ENCODE data around the gene NSD2. TPM values are rescaled to one million over a fixed set of nuclear protein-coding genes. Genes with fewer than 3 reads are reported as not detected.
A peak's percentile ranks its signal among the peaks of the same experiment; 100 is the strongest.
"Not testable (repeated sequence)": the region's sequence is repeated elsewhere in the genome, so short reads cannot be mapped to it uniquely, and the experiment has no call there.

The NSD2 gene
- total RNA-seq, 1 donor, result 67.8 TPM

GRCh38 chr4:1842339-1842895 lies 28.8 kb upstream of the NSD2 start:
- TF ChIP-seq CTCF (IDR thresholded peaks at IDR 0.05; ENCODE audit: insufficient read depth, low read depth, low read length), result no peak
- no peak for DNase-seq (ENCODE audit: low read depth)

GRCh38 chr4:1842993-1843448 lies 28.2 kb upstream of the NSD2 start:
- peak; percentile 85 for DNase-seq (ENCODE audit: low read depth)
- H3K4me3 ChIP-seq (ENCODE audit: low read depth, low read length), result no peak overlapping the region
- no peak for TF ChIP-seq CTCF (IDR thresholded peaks at IDR 0.05; ENCODE audit: insufficient read depth, low read depth, low read length)

More at GRCh38 chr4:1842339-1842895, 28.8 kb upstream of the NSD2 start:
- H3K4me3 ChIP-seq (ENCODE audit: low read depth, low read length), result no peak overlapping the region

GRCh38 chr4:1843852-1844251 lies 27.3 kb upstream of the NSD2 start:
- DNase-seq (ENCODE audit: low read depth), result peak; percentile 42
- no peak for TF ChIP-seq CTCF (IDR thresholded peaks at IDR 0.05; ENCODE audit: insufficient read depth, low read depth, low read length)
- no peak overlapping the region for H3K4me3 ChIP-seq (ENCODE audit: low read depth, low read length)

GRCh38 chr4:1844618-1845017 lies 26.6 kb upstream of the NSD2 start:
- not testable (repeated sequence) for H3K4me3 ChIP-seq (ENCODE audit: low read depth, low read length); DNase-seq (ENCODE audit: low read depth)

- no peak overlapping the region for H3K4me3 ChIP-seq (ENCODE audit: low read depth, low read length)
- no peak for DNase-seq (ENCODE audit: low read depth)
- TF ChIP-seq CTCF (IDR thresholded peaks at IDR 0.05; ENCODE audit: insufficient read depth, low read depth, low read length), result no peak
Observed at GRCh38 chr4:1846580-1846979, 24.6 kb upstream of the NSD2 start.

- TF ChIP-seq CTCF (IDR thresholded peaks at IDR 0.05; ENCODE audit: insufficient read depth, low read depth, low read length), result no peak
- H3K4me3 ChIP-seq (ENCODE audit: low read depth, low read length), result no peak overlapping the region
Observed at GRCh38 chr4:1850276-1850675, 20.9 kb upstream of the NSD2 start.

GRCh38 chr4:1851160-1851559 lies 20.0 kb upstream of the NSD2 start:
- no peak overlapping the region for H3K4me3 ChIP-seq (ENCODE audit: low read depth, low read length)
- no peak for DNase-seq (ENCODE audit: low read depth)
- no peak for TF ChIP-seq CTCF (IDR thresholded peaks at IDR 0.05; ENCODE audit: insufficient read depth, low read depth, low read length)

More at GRCh38 chr4:1850276-1850675, 20.9 kb upstream of the NSD2 start:
- peak; percentile 37 for DNase-seq (ENCODE audit: low read depth)
